Measurements from ENCODE around the gene PRICKLE2. TPM values are rescaled to one million over a fixed set of nuclear protein-coding genes. Genes with fewer than 3 reads are reported as not detected.

PRICKLE2 gene
- total RNA-seq, 1 experiment from 2014 or later: 3.2 TPM

DNA sequence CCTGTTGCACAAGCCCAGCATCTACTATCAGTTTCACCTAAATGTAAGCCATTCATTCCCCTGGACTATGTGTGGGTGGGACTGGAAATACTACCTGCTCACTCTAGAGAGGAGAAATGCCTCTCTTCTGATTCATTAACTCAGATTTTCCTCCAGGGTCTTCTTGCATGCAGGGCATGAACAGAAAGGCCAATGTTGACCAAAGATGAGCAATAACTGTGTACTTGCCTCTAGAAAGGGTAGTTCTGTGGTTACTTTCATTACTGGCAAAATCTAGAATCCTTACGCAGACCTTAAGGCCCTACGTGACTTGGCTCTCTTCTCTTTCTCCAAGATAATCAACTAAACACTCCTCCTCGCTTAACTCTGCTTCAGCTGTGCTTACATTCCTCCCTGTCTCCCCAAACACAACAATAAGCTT is 120.6 kb downstream of the PRICKLE2 start:
- Histone ChIP-seq H2AK5ac (ENCODE audit: insufficient read length, low read length) (no peak overlapping the region), H3K4me1 (ENCODE audit: insufficient read depth, low read length) (peaks cover 3% of the 10 kb centered on the region; the same call in 1 of the 2 replicates), H3K23me2 (ENCODE audit: insufficient read length, low read depth, low read length, poor library complexity, severe bottlenecking) (no peaks in the 10 kb centered on the region), H3K79me2 (ENCODE audit: insufficient read depth, low read length) (no peaks in the 10 kb centered on the region), H2BK12ac (ENCODE audit: insufficient read length, low read depth, low read length) (no peak overlapping the region), H2AFZ (ENCODE audit: low read length) (no peak overlapping the region), H3K27me3 (ENCODE audit: insufficient read depth, low read length) (no peaks in the 10 kb centered on the region), H3K18ac (ENCODE audit: insufficient read length, low read depth, low read length) (no peak overlapping the region), H3K9ac (ENCODE audit: extremely low read depth, insufficient read length, low read length) (no peak overlapping the region), H3K4ac (ENCODE audit: low read depth, low read length) (no peak overlapping the region), H4K20me1 (ENCODE audit: control insufficient read depth, insufficient read depth, insufficient read length) (no peaks in the 10 kb centered on the region), H3K56ac (ENCODE audit: insufficient read length, low read depth, low read length) (no peak overlapping the region), H3K9me3 (ENCODE audit: control insufficient read depth, low read depth, low read length) (no peaks in the 10 kb centered on the region), H4K5ac (ENCODE audit: insufficient read length, low read depth, low read length) (no peak overlapping the region), H4K8ac (replicated peaks; ENCODE audit: insufficient read length, low read depth, low read length) (no peak overlapping the region), H2BK15ac (ENCODE audit: low read depth, low read length) (no peak overlapping the region), H2BK120ac (ENCODE audit: low read depth, low read length, poor library complexity, severe bottlenecking) (no peak overlapping the region), H2BK20ac (ENCODE audit: low read depth, low read length, poor library complexity, severe bottlenecking) (no peak overlapping the region), H3K79me1 (ENCODE audit: insufficient read depth, low read depth, low read length, poor library complexity, severe bottlenecking) (no peaks in the 10 kb centered on the region), H3K4me2 (ENCODE audit: insufficient read depth, insufficient read length, low read length) (no peak overlapping the region), H3K27ac (ENCODE audit: insufficient read length, low read depth, low read length) (no peak overlapping the region), H2BK5ac (ENCODE audit: insufficient read length, low read length) (no peak overlapping the region), H4K91ac (ENCODE audit: insufficient read length, low read depth, low read length) (no peak overlapping the region), H3K14ac (ENCODE audit: insufficient read depth, low read length) (no peak overlapping the region), H3T11ph (ENCODE audit: low read length) (no peak overlapping the region), H3K23ac (ENCODE audit: insufficient read length, low read depth, low read length) (no peak overlapping the region)
- H3K9me3 Mint-ChIP-seq: no peaks in the 10 kb centered on the region
- WGBS (ENCODE audit: extremely low coverage, insufficient read length, low lambda C conversion rate): no CpG with 5 or more reads among the region's 3 CpGs
- H3K27ac Mint-ChIP-seq: no peak overlapping the region
- peaks cover 43 to 47% of the 10 kb centered on the region in 2 experiments for H3K4me1 Mint-ChIP-seq
- DNase-seq: no peak
- TF ChIP-seq, protein P1, sequence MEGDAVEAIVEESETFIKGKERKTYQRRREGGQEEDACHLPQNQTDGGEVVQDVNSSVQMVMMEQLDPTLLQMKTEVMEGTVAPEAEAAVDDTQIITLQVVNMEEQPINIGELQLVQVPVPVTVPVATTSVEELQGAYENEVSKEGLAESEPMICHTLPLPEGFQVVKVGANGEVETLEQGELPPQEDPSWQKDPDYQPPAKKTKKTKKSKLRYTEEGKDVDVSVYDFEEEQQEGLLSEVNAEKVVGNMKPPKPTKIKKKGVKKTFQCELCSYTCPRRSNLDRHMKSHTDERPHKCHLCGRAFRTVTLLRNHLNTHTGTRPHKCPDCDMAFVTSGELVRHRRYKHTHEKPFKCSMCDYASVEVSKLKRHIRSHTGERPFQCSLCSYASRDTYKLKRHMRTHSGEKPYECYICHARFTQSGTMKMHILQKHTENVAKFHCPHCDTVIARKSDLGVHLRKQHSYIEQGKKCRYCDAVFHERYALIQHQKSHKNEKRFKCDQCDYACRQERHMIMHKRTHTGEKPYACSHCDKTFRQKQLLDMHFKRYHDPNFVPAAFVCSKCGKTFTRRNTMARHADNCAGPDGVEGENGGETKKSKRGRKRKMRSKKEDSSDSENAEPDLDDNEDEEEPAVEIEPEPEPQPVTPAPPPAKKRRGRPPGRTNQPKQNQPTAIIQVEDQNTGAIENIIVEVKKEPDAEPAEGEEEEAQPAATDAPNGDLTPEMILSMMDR (conservative IDR thresholded peaks at IDR 0.05): no peak
- H3K36me3 Mint-ChIP-seq (ENCODE audit: insufficient read depth in 1 of 3, low read depth in 3 of 3): peaks cover 0 to under 1% (median 0%) of the 10 kb centered on the region in 3 experiments; a peak in 2 of 7 replicates
- no peaks in the 10 kb centered on the region for H3K27me3 Mint-ChIP-seq (ENCODE audit: low read depth)
- no peak overlapping the region for H3K4me3 Mint-ChIP-seq
